Smooth muscle cell of the brain vasculature (primary cell): ENCODE measurements around the gene PRCC.

Experiments used
- DNase-seq: peaks from one replicate; pipeline ENCODE4 v3.0.0-alpha.2; 2012; ENCODE audit warnings: low read depth, low spot score

Gene PRCC

GRCh38 chr1:156796340-156797097 is 29.2 kb downstream of the PRCC start:
- no peak for DNase-seq

- no peak for DNase-seq
These were observed 30.0 kb downstream of the PRCC start for GRCh38 chr1:156797212-156797871.

GRCh38 chr1:156801409-156802121 is 34.2 kb downstream of the PRCC start:
- peak; percentile 69 for DNase-seq

- DNase-seq: no peak
These were observed 35.1 kb downstream of the PRCC start for GRCh38 chr1:156802421-156802935.

- no peak for DNase-seq
These were observed 35.9 kb downstream of the PRCC start for GRCh38 chr1:156803086-156803851.

DNA sequence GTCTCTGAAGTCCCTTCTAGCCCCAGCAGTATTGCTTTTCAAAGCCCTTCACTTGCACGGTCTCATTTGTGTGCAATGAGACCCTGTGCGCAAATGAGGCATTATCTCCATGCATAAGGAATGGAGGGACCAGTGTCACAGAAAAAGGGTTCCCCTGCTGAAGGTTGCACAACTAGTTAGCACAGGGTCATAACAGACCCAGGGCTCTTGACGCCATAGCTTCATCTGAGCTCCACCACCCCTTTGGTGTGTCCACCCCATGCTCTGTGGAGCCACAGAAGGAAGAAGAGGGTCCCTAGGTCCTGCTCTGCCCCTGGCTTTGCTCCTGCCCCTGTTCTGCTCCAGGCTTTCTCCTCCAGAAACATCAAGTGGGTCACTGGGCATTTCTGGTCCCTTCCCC is 36.7 kb downstream of the PRCC start:
- DNase-seq: no peak

- DNase-seq: no peak
These were observed 37.4 kb downstream of the PRCC start for GRCh38 chr1:156804572-156805243.

DNA sequence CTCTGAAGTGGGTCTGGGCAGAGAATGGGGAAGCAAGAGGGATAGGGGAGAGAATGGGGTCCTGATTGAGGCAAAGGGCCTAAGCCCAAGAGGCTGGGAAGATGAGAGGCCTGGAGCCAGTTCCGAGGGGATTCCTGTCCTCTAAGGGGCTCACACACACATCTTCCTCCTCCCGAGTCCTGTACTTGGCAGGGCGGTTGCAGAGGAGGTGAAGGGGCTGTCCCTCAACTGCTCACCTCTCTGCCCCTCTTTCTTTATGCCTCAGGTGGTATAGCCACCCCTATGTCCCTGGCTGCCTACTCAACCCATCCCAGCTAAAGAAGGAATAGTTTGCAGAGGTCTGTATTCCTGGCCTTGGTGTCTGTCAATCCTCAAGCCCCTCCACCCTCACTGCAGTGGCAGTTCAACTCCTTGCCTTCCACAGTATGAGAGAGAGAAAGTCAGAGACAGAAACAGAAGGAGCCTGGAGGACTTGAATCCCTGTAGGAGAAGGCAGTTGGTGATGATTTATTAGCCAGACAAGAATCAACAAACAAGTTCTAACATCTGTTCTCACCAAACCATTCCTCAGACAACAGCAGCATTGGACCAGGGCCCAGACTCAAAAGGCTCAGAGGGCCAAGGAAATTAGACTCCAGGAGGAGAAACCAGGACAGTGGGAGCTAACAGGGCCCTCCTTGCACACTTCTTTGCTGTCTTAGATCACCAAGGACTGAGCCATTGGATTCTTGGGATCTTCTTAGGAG is 38.6 kb downstream of the PRCC start:
- peak; percentile 75 for DNase-seq

- no peak for DNase-seq
These were observed 39.4 kb downstream of the PRCC start for GRCh38 chr1:156806512-156807440.

DNA sequence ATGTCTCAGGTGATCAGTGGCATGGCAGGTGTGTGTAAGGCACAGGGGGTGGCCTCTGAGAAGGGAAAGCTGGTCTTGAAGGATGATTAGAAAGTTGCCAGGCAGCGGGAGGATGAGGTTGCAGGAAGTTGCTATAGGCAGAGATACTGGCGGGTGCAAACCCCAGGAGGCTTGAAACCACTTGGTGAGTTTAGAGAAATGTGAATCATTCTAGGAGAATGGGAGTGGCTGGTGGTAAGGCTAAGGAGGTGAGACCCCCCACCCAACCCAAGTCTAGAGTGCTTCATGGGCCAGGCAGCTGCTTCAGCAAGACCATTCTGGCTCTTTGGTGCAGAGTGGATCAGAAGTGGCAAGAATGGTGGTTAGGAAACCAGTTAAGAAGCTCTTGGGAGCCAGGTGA is 40.3 kb downstream of the PRCC start:
- DNase-seq: no peak

GRCh38 chr1:156808186-156809030 is 41.1 kb downstream of the PRCC start:
- DNase-seq: no peak

- no peak for DNase-seq
These were observed 41.9 kb downstream of the PRCC start for GRCh38 chr1:156809281-156809680.

DNA sequence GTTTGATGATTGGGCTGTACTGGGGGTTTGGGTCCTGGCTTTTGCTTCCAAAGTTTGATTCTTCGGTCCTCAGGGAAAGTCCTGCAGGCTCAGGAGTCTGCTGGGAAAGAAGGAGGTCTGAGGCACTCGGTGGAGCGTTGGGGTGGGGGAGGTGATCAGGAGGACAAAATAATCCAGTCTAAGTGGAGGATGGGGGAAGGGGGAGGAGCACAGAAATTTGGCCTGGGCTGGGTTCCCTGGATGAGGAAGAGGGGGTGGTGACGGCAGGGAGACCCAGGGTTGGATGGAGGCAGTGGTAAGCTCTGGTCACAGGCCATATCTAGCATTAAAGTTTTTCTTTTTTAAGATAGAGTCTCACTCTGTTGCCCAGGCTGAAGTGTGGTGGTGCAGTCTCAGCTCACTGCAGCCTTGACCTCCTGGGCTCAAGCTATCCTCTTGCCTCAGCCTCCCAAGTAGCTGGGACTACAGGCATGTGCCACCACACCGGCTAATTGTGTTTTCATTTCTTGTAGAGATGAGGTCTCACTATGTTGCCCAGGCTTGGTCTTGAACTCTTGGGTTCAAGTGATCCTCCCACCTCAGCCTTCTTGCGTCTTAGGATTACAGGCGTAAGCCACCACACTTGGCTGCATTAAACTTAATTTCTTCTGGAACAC is 42.5 kb downstream of the PRCC start:
- no peak for DNase-seq

- DNase-seq: no peak
These were observed 43.8 kb downstream of the PRCC start for GRCh38 chr1:156811168-156811567.

- DNase-seq: no peak
These were observed 45.1 kb downstream of the PRCC start for GRCh38 chr1:156812293-156812990.

- DNase-seq: no peak
These were observed 46.0 kb downstream of the PRCC start for GRCh38 chr1:156813298-156813697.
